ENCODE data around the gene BDH1.
"Not testable (repeated sequence)": the region's sequence is repeated elsewhere in the genome, so short reads cannot be mapped to it uniquely, and the experiment has no call there.

Gene BDH1

DNA sequence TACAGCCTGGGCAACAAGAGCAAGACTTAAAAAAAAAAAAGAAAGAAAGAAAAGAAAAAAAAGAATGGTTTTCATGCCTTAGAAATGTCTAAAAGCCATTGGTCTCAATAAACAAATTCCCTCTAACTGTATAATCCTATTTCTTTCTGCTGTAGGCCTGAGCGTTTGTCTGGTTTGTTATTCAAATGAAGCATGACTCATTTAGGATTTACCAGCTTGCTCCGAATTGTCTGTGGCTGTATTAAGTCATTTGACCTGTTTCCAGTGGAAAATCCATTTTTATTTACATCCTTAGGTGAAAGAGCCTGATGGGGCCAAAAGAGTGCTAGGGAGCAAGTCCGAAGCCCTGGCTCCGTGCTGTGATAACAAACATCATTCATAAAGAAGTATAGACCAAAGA lies 73.8 kb downstream of the BDH1 start:
- no peak for DNase-seq

DNA sequence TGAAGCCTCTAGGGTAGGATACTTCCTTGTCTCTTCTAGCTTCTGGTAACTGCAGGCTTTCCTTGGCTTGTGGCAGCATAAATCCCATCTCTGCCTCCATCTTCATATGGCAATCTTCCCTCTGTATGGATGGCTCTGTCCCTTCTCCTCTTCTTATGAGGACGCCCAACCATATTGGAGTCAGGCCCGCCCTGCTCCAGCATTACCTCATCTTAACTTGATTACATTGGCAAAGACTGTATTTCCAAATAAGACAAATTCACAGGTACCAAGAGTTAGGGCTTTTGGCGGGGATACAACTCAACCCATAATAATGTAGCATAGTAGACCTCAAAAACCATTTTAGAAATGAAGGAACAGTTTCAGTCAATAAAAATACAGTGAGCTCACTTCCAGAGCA lies 75.4 kb downstream of the BDH1 start:
- DNase-seq, result no peak

DNA sequence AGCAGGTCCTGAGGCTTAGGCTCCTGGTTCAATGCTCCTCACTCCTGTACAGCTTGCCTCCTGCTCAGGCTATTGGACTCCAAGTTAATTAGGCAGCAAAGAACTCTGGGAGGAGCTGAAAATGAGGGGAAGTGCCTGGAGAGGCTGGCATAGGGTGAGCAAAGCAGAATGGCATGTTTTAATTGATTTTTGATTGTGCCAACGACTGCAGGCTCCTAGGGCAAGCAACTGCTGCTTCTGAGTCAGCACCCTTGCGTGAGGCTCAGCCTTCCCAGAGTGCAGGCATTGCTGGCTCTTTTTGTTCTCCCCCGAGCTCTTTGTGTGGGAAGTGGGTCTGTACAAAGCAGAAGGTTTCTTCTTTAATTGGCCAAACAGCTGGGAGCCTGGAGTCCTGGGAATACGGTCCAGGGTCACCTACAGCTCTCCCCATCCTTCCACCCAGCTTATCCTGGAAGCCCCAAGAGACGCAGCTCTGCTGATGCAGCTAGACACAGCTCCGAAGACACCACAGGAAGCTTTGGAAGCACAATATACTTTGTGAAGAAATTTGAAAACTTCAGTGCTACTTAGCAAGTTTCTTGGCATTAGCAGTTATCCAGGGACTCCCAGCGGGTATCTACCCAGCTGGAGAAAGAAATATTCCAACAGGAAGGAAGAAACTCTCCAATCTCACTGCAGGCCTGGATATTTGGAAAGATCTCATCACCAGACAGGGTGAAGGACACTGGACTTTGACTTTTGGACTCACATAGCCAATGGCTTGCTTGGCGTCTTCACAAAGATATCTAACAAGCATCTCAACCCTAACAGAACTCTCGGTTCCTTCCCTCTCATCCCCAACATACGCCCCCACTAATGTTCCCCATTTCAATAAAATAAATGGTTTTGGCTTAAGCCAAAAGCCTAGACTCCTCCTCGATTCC lies 76.8 kb downstream of the BDH1 start:
- DNase-seq, result no peak

DNA sequence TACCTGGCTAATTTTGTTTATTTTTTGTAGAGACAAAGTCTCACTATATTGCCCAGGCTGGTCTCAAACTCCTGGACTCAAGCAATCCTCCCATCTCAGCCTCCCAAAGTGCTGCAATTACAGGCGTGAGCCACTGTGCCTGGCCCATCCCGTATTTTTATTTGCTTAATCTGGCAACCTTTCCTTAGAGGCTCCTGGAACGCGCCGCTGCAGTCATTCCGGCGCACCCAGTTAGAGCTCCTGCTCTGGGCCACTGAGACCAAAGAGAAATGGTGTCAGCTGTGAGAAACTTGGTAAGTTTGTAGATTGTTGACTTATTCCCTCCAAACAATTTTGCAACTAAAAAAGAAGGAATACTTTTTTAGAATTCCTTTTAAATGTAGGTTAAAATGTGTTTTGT lies 78.0 kb downstream of the BDH1 start:
- DNase-seq, result not testable (repeated sequence)

DNA sequence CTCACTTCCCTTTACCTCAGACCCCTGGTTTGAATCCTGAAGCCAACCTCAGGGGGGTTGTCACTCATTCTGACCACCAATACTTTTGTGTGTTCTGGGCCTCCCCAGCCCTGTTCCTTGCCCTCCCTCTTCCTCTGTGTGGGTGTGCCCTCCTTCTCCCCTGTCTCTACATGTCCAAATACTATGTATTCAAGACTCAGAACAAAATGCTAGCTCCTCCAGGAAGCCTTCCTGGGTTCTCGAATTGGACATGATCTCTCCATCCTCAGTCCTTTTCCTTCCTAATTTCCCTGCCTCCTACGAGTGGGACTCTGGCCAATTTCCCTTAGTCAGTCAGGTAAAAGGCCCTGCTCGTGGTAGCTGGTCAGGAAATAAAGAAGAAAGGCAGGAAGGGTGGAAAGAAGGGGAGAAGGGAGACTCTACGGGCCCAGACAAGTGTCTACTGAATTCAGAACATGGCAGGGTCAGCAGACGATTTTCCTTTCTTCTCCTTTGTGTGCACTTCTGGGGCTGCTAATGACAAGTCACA lies 79.7 kb downstream of the BDH1 start:
- no peak for DNase-seq

DNA sequence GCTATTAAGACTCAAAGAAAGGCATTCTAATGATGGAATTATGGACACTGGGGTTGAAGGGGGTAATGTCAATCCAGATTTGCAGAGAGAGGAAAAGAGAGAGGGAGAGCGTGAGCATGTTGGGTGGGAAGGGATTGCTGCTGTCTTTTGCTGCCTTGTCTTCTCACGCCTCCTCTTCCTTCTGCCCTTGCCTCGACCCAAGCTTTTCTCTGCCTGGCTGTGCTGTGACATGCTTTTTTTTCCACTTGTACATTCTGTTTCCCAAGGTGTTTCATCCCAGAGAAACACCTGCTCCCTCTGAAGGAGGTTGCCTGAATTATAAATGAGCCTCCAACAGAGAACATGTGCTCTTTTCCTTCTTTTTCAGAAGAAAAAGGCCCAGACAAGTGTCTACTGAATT lies 80.3 kb downstream of the BDH1 start:
- DNase-seq, result no peak

DNA sequence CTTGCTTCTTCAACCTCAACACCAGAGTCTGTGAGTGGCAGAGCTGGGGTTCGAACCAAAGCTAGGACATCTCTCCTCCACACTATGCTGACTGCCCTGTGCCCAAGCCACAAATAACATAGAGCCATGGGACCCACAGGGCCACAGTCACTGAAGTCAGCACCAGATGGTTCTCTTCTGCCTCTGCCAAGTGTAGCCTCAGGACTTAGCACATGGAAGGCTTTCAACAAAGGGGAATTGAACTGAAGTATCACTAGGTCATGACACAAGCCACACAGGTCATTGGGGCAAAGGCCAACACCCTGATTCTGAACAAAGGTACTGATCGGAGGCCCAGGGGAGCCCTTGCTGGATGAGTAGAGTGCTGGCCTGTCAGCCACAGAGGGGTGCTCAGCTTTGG lies 83.6 kb downstream of the BDH1 start:
- no peak for DNase-seq

DNA sequence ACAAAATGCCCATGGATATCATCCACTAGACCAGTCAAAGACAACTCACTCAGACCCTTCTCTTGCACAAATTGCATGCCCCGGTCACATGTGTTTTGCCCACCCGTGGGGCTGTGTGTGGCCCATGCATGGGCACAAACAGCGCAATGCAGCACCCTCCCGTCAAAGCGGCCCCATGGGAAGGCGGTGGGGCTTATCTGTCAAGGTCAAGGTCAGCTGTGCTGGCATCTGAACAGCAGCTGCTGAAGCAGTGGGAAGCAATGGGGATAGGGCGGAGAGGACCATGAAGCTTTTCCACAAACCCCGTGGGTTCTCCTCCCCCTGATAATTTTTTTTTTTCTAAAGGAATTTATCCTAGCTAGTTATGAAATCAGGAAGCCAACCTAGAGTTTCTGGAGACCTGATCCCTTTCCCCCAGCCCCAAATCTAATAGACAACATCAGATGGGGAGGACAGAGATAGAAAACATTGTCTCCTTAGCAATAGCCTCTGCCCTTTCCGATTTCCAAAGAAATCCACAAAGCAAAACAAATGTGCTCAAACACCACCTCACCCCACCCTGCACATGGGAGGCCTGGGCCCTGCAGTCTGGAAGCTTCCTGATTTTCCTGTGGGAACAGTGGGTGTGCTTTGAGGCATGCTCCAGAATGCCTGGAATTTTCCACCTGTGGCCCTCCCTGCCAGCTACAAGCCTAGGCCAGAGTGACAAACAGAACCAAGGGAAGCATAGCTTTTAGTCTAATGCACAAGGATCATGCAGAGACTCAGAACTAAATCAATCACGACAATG lies 84.4 kb downstream of the BDH1 start:
- DNase-seq, result no peak

DNA sequence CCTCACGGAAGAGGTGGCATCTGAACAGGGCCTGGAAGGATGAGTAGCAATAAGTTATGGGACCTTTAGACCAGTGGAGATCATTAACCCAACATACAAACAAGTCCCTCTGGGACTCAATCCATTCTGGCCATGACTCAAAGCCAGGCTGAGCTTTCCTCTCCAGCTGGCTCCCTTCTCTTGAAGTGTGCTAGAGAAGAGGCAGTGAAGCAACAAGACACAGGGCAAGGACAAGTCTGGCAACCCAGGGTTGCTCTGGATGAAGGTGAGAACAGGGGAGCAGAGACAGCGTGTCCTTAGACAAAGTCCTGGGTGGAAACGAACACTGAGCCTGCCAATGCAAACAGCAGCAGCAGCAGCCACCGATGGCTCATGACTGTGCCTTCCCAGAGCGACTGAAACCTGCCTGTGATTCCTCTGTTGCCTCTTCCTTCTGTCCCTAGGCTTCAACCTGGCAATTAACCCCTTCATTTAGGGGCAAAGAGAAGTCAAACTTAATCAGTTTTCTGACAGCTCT lies 86.8 kb downstream of the BDH1 start:
- DNase-seq, result no peak

DNA sequence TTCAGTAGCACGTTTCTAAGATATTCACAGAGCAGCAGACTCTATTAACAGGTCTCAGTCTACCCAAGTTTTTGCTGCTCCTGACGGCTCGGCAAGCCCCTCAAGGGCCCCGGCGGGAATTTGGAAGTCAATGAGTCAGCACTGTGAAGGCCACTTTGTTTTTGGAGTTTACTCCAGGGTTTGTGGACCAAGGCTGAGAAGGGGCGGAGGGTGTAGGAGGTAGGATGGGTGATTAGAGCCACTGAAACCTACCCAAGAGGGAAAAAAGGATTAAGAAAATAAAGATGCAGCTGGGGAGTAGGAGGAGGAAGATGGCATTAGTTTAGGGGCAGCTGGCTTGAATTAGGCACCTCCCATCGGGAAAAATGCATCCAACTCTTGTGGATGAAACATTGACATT lies 87.6 kb downstream of the BDH1 start:
- DNase-seq, result no peak

DNA sequence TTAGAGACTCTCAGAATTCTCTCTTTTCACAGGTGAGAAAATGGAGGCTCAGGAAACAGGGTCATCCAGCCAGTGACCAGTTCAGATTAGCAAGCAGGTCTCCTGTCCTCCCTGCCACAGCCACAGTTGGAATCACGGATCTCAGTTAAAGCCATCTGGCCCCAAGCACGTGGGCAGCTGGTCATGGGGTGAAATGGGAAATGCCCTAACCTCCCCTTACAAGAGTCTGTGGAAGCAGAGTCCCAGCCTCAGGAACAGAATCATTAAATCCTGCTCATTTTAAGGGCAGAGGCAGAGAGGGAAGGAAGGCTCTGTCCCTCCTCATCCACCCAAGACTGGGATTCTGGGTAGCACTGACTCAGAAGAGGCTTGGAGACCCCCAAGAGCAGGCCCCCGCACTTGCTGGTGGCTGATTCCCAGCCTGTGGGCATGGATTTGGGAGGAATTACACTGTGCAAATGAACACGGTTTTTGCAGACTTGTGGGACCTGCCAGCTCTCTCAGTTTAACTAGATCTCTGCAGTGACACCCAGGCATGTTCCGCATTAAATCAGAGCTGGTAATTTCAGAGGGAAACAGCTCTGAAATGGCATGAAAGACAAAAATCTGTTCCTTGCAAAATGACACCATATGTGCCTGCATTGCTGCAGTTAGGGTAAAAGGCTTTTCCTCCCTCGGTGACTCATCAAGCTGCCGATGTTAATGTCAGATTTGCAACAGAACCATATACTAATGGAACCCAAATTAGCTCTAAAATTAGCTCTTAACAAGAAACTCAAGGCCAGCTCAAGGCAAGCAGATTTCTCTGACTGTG lies 89.0 kb downstream of the BDH1 start:
- no peak for DNase-seq

DNA sequence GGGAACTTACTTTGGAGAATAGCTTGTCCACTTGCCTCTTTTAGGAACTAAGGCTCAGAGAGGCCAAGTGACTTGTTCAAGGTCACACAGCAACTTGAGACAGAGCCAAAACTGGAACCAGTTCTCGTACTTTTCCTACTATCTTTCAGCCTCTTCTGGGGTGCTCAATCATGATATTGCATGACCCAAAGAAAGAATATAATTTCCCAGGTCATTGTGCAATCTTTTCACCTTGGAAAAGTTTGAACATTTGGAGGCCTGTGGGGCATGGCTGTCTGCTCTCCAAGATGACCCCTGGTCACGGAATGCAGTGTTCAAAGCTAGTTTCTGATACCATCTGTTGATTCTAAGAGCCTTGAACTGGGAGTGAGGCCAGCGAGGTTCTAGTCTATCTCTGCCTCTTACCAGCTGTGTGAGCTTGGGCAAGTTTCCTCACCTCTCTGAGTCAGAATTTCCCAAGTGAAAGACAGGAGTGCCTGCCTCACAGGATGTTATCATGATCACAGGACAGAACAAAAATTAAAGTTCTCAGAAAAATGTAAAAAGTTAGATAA lies 89.7 kb downstream of the BDH1 start:
- no peak for DNase-seq

DNA sequence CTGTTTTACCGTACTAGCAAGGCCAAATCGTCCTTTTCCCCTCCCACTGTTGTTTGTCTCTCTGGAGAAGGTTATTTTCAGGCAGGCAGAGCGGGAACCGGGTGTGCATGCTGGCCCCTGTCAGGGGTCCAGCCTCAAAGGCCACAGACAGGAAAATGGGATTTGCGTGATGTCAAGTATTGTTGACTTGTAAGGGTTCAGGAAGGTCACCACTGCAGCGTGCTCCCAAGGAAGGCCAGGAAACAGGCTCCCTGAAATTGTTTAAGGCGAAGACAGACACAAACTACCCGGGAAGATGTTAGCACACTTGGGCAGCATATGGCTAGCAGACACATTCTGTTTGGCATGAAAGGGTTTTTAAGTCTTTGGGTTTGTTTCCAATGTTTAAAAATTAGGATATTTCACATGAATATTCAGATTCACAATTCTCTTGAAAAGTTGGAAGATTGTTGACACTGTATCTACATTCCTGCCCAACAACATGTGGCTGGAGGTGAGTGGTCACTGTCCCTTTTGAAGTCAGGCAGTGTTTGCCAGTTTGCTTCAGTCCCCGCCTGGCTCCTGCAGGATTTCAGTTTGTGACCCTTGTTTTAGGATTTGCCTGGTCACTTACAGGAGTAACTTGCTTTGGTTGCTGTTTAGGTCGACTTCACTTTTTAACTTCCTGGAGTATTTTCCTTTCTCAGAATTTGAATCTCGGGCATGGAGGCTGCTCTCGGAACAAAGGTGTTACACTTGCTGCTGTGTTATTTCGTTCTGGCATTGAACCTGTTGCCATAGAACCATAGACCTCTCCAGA lies 90.4 kb downstream of the BDH1 start:
- DNase-seq, result no peak

DNA sequence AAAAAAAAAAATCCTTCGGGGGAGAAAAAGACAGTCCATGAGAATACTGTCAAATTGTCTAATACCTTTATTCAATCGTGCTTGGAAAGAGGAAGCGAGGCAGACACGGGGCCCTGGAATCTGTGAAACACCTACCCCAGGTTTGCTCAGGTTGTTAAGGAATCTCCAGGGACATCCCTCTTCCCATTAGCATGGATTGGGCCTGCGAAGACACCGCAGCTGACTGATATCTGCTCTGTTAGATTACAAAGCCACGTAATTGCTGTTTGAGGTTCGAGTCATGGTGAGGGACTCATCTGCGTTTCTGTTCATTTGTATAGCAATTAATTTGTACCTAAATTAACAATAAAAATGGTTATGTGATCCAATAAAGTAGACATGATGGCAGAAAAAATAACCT lies 91.0 kb downstream of the BDH1 start:
- DNase-seq, result no peak

DNA sequence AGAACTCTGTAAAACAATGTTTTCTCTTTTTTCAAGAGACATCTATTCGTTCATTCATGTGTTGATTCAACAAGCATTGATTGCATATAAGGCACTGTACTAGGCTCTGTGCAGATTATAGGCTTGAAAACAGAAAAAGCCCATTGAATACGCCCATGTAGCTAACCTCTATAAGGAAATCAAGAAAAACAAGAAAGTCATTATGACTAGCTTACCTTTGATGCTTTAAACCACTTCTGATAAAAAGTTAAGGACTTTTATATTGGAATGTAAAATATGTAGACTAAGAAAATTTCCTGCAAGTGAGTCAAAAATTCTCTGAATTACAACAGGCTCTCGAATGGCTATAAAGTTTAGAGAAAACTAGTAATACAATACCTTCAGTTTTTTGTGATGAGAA lies 92.5 kb downstream of the BDH1 start:
- DNase-seq, result no peak

DNA sequence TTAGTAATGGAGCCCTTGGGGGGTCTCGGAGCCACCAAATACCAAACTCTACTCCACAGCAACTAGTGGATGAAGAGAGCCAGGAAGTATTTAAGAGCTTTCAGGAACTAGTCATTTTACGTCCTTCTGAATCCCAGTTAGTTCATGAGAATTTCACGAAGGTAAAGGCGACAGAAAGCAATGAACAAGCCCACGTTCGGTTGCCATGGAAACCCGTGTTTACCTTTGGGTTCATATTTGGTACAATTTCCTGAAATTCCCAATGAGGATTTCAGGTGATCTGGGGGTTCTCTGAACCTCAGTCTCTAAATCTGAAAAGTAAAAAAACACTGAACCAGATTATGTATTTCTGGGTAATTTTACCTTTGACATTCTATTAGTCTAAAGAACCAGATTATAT lies 93.0 kb downstream of the BDH1 start:
- DNase-seq, result no peak

DNA sequence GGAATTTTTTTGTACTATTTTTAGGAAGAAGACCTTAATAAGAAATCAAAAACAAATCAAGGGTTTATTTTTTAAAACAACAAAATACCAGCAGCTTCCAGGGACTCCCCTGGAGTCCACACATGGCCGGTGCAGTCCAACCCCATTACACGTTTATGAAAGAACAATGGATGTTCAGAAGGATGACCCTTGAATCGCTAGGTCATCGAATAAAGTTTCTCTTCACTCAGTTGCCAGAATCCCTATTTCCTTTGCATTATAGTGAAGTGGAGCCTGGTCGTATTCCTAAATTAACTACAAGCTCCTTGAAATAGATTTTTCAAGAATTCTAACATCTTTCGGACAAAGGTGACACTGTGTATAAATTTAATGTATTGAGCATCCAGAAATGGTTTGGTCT lies 95.1 kb downstream of the BDH1 start:
- no peak for DNase-seq

DNA sequence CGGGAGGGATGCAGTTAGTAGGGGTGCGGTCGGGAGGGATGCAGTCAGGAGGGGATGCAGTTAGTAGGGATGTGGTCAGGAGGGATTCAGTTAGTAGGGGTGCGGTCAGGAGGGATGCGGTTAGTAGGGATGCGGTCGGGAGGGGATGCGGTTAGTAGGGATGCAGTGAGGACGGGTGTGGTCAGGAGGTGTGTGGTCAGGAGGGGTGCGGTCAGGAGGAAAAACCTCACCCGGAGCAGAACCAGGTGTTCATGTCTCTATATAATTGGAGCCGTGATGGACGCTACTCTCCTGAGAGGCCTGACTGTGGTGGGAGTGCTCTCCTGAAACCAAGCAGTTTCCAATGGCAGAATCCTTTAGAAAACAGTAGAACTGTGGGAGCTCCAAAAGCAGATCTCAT lies 95.8 kb downstream of the BDH1 start:
- DNase-seq, result no peak

Data from CD4-positive, alpha-beta T cell treated with Interleukin-1 beta for 1 hour (primary cell).